Mesenchymal stem cell (in vitro differentiated cells and primary cell): ENCODE data around the gene AP4M1.

ENCODE experiments used
- small RNA-seq: library from polyadenylated mRNA; stranded (forward); fragments of <200 nt; extraction: miRNeasy Mini kit (QIAGEN cat#:217004); gene quantifications from one replicate; pipeline ENCODE3, GENCODE V24; 2013; ENCODE audit warnings: low read depth

AP4M1 gene

Small RNA genes lying within 50 kb of the gene (small RNA-seq; reads per million reads assigned to genes)
- 1,441 reads per million, percentile 97 among the genes with 10 or more reads in this experiment for gene MIR106B
- 19,263 reads per million, percentile 100 among the genes with 10 or more reads in this experiment for gene MIR25
- 6,356 reads per million, percentile 99 among the genes with 10 or more reads in this experiment for gene MIR93
